Thyroid gland (tissue), 4 donors: ENCODE measurements around the gene HOMER3. TPM values are rescaled to one million over a fixed set of nuclear protein-coding genes. Genes with fewer than 3 reads are reported as not detected.
"Not testable (repeated sequence)": the region's sequence is repeated elsewhere in the genome, so short reads cannot be mapped to it uniquely, and the experiment has no call there.

Experiments
- DNase-seq, 2 donors: peaks; one replicate each; pipeline ENCODE4 v3.0.0-alpha.2; 2019
- H3K27ac ChIP-seq, 3 donors: fragments of 200-600 bp; sonication (generic); 1 replicate in 2 of 3; 2 replicates in 1 of 3; pipeline ENCODE4 v1.5.1; 2016 to 2019; ENCODE audit warnings: mild to moderate bottlenecking in 1 of 3, moderate library complexity in 1 of 3
- H3K27me3 ChIP-seq: fragments of 200-600 bp; sonication (generic); one replicate; pipeline ENCODE4 v1.5.1; 2019
- H3K36me3 ChIP-seq, 2 donors: fragments of 200-600 bp; sonication (generic); one replicate each; pipeline ENCODE4 v1.5.1; 2016 to 2019
- H3K4me1 ChIP-seq, 2 donors: fragments of 200-600 bp; sonication (generic); one replicate each; pipeline ENCODE4 v1.5.1; 2017 to 2019
- H3K4me3 ChIP-seq, 3 donors: fragments of 200-600 bp; sonication (generic); replicated peaks in 1 of 3; 1 replicate in 2 of 3; 2 replicates in 1 of 3; pipeline ENCODE4 v1.5.1; 2016; ENCODE audit warnings: mild to moderate bottlenecking in 1 of 3
- H3K9me3 ChIP-seq: fragments of 200-600 bp; sonication (generic); one replicate; pipeline ENCODE4 v1.5.1; 2017
- POLR2A ChIP-seq, 2 donors: fragments of 450-650 bp; IDR thresholded peaks; one replicate each; pipeline ENCODE4 v1.6.1; 2017; ENCODE audit warnings: antibody characterized with exemption in 2 of 2, mild to moderate bottlenecking in 2 of 2, moderate library complexity in 1 of 2
- WGBS, 2 donors: methylation state at CpG; one replicate each; pipeline ENCODE4 v1.1.5; 2017; 5-methylcytosine and 5-hydroxymethylcytosine counted together
- intact Hi-C: fragments of 100-400 bp; cut with DNase I; formaldehyde crosslinking; loops from one replicate; pipeline ENCODE4 v1.15.1; 2023
- total RNA-seq, 4 donors: library from RNA; depleted of rRNA; stranded (reverse); fragments of >200 nt; gene quantifications; one replicate each; pipeline ENCODE4 v1.2.3, GENCODE V29; 2016
- TF ChIP-seq, protein P1 (sequence below), 6 experiments: fragments of 200-600 bp in 3 of 6; fragments of 450-650 bp in 3 of 6; sonication (generic) in 3 of 6; IDR thresholded peaks; one replicate each; pipeline ENCODE4 v1.5.1; 2016 to 2019; ENCODE audit warnings: antibody characterized with exemption in 6 of 6, mild to moderate bottlenecking in 2 of 6, inconsistent platforms in 1 of 6, moderate library complexity in 1 of 6

HOMER3 gene
- total RNA-seq, 4 donors from 2014 or later = 55.6 to 169 (median 63.4) TPM

GRCh38 chr19:18904334-18905057 lies 36.5 kb downstream of the HOMER3 start:
- no peaks in the 10 kb centered on the region for H3K4me1 ChIP-seq
- WGBS, 2 donors = 83 to 88% methylated on average over 7 to 21 of the region's 25 CpGs
- intact Hi-C loops = no loop called here
- no peaks in the 10 kb centered on the region for H3K27me3 ChIP-seq
- H3K9me3 ChIP-seq = no peaks in the 10 kb centered on the region
- DNase-seq = no peak
- H3K27ac ChIP-seq = no peak overlapping the region
- peaks cover 41 to 61% of the 10 kb centered on the region in 2 donors for H3K36me3 ChIP-seq
- no peak for TF ChIP-seq POLR2A (IDR thresholded peaks at IDR 0.05)
- TF ChIP-seq, protein P1, sequence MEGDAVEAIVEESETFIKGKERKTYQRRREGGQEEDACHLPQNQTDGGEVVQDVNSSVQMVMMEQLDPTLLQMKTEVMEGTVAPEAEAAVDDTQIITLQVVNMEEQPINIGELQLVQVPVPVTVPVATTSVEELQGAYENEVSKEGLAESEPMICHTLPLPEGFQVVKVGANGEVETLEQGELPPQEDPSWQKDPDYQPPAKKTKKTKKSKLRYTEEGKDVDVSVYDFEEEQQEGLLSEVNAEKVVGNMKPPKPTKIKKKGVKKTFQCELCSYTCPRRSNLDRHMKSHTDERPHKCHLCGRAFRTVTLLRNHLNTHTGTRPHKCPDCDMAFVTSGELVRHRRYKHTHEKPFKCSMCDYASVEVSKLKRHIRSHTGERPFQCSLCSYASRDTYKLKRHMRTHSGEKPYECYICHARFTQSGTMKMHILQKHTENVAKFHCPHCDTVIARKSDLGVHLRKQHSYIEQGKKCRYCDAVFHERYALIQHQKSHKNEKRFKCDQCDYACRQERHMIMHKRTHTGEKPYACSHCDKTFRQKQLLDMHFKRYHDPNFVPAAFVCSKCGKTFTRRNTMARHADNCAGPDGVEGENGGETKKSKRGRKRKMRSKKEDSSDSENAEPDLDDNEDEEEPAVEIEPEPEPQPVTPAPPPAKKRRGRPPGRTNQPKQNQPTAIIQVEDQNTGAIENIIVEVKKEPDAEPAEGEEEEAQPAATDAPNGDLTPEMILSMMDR (IDR thresholded peaks at IDR 0.05) = no peak
- H3K4me3 ChIP-seq = no peak overlapping the region

DNA sequence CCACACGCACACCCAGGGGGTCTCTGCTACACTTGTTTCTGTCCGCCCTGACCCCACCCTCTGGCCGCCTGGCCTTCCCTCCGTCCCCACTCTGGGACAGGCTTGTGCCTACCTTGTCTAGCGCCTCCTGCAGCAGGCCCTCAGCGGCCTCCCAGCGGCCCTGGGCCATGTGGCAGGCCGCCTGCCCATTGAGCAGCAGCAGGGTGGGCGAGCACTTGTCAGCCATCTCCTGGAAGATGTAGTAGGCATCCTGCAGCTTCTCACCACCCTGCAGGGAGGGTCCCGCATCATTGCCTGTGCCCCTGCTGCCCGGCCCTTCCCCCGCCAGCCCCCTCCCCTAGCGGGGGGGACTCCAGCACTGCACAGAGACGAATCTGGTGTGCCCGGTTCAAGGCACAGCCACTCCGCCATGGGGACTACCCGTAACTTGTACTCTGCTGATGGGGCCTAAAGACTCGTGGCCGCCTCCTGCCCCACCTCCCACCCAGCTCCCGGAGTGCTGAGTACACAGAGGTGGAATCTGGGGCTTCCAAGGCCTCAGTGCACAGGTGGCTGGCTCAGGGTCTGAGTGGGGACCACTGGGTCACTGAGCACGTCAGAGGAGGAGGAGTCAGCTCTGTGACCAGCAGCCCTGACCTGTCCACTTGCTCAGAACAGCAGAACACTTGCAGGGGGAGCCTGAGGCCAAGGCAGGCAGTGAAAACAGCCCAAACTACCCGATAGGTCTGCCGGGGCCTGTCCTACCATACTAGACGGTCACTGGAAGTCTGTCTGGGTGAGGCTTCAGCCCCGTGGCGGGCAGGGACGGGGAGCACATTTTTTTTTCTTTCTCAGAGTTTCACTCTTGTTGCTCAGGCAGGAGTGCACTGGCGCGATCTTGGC lies 37.6 kb downstream of the HOMER3 start:
- Histone ChIP-seq H3K4me1 (no peaks in the 10 kb centered on the region), H3K27me3 (no peaks in the 10 kb centered on the region), H3K36me3 (peaks cover 39 to 61% of the 10 kb centered on the region in 2 donors), H3K27ac (no peak overlapping the region), H3K4me3 (no peak overlapping the region), H3K9me3 (no peaks in the 10 kb centered on the region)
- intact Hi-C loops = no loop called here
- no peak for TF ChIP-seq POLR2A (IDR thresholded peaks at IDR 0.05)
- no peak for DNase-seq
- 80 to 92% methylated on average over 11 to 28 of the region's 29 CpGs for WGBS, 2 donors

DNA sequence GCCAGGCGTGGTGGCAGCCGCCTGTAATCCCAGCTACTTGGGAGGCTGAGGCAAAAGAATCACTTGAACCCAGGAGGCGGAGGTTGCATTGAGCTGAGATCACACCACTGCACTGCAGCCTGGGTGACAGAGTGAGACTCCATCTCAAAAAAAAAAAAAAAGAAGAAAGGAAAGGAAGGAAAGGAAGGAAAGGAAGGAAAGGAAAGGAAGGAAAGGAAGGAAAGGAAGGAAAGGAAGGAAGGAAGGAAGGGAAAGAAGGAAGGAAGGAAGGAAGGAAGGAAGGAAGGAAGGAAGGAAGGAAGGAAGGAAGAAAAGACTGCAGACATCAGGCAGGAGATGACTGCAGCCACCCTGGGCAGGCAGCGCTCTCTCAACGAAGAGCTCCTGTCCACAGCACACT lies 38.5 kb downstream of the HOMER3 start:
- H3K4me1 ChIP-seq, H3K9me3 ChIP-seq, H3K4me3 ChIP-seq, DNase-seq, intact Hi-C loops, H3K27me3 ChIP-seq, H3K27ac ChIP-seq: not testable (repeated sequence)
- WGBS, 2 donors = 94 to 98% methylated on average over 4 to 5 of the region's 5 CpGs
- H3K36me3 ChIP-seq = peaks cover 39 to 57% of the 10 kb centered on the region in 2 donors

- no peak for TF ChIP-seq POLR2A (IDR thresholded peaks at IDR 0.05)
- TF ChIP-seq, protein P1 (IDR thresholded peaks at IDR 0.05) = no peak
- Histone ChIP-seq H3K27ac (no peak overlapping the region), H3K4me3 (no peak overlapping the region), H3K27me3 (no peaks in the 10 kb centered on the region), H3K4me1 (peaks cover 0 to under 1% of the 10 kb centered on the region in 2 donors), H3K9me3 (no peaks in the 10 kb centered on the region), H3K36me3 (peaks cover 33 to 46% of the 10 kb centered on the region in 2 donors)
- DNase-seq = no peak
- WGBS, 2 donors = 93 to 95% methylated on average over 7 of the region's 7 CpGs
- intact Hi-C loops = no loop called here
Observed at GRCh38 chr19:18901491-18901890, 39.5 kb downstream of the HOMER3 start.

GRCh38 chr19:18900700-18901481 lies 40.1 kb downstream of the HOMER3 start:
- peaks cover 27 to 40% of the 10 kb centered on the region in 2 donors for H3K36me3 ChIP-seq
- H3K27ac ChIP-seq = no peak overlapping the region
- no peaks in the 10 kb centered on the region for H3K27me3 ChIP-seq
- H3K4me3 ChIP-seq = no peak overlapping the region
- peaks cover 0 to 5% of the 10 kb centered on the region in 2 donors for H3K4me1 ChIP-seq
- 91 to 98% methylated on average over 5 to 17 of the region's 17 CpGs for WGBS, 2 donors
- no peaks in the 10 kb centered on the region for H3K9me3 ChIP-seq
- intact Hi-C loops = no loop called here
- DNase-seq = no peak
- TF ChIP-seq POLR2A (IDR thresholded peaks at IDR 0.05) = no peak
- TF ChIP-seq, protein P1 (IDR thresholded peaks at IDR 0.05) = no peak
